ENCODE results near the gene CSNK1E. TPM values are rescaled to one million over a fixed set of nuclear protein-coding genes. Genes with fewer than 3 reads are reported as not detected.
A peak's percentile ranks its signal among the peaks of the same experiment; 100 is the strongest.

Gene CSNK1E
- total and polyA plus RNA-seq, 4 donors: 37.4 to 167 (median 152) TPM

DNA sequence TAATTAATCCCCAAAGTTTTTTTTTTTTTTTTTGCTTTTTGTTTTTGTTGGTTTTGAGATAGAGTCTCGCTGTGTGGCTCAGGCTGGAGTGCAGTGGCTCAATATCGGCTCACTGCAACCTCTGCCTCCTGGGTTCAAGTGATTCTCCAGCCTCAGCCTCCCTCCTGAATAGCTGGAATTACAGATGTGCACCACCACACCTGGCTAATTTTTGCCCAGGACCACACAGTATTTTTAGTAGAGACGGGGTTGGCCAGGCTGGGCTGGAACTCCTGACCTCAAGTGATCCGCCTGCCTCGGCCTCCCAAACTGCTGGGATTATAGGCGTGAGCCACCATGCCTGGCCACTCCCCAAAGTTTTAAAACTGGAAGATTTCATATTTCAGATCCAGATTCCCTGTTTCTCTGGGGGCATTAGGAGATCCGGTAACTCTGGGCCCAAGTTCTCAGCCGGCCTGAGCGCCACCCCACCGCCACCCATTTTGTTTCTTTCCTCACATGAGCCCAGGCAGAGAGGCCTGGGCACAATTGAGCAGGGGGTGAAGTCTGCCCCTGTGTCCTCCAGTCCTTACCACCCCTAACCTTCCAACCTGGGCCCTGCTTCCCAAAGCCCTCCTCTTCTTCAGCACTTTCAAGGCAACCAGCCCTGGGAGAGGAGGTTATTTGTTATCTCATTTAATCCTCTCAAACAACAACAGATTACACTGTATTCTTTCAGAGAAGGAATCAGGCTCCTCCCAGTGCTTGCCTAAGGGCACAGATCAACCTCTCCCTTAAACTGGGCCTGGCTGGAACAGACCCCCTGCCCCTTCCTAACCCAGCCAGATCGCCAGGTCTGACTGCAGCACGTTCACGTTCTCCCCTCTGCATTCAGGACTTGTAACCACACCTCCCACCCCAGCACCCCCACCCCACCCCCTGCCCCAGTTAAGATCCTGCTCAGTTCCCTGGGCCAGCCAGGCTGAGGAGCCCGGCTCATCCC is 1.9 kb upstream of the CSNK1E start:
- no peaks in the 10 kb centered on the region for H3K27me3 ChIP-seq (ENCODE audit: control insufficient read depth in 1 of 2, insufficient read depth in 2 of 2, low read length in 1 of 2)
- intact Hi-C loops (cut with DNase I): loop anchor here (5.0 to 10.0 kb wide), 3 partner anchors 47 to 117 kb away; partner anchors contain the start of genes MAFF (in 2 of the 2) and TMEM184B (in 1 of the 2)
- H3K4me1 ChIP-seq (ENCODE audit: control insufficient read depth in 1 of 2, insufficient read depth in 2 of 2, low read length in 2 of 2): no peaks in the 10 kb centered on the region
- WGBS, 2 donors: 88 to 89% methylated on average over 14 of the region's 14 CpGs
- no peaks in the 10 kb centered on the region for H3K9me3 ChIP-seq (ENCODE audit: control insufficient read depth, low read length)
- ATAC-seq (ENCODE audit: low FRiP score) (no peak), DNase-seq (no peak)
- peak overlapping the region in 1 of 2 donors; percentile 92 for H3K27ac ChIP-seq (ENCODE audit: low read depth in 1 of 2, low read length in 2 of 2)
- H3K36me3 ChIP-seq (ENCODE audit: control insufficient read depth in 1 of 2, insufficient read depth in 2 of 2, low read length in 1 of 2): no peaks in the 10 kb centered on the region
- H3K4me3 ChIP-seq (ENCODE audit: low read length in 2 of 2): no peak overlapping the region

- Histone ChIP-seq H3K4me3 (ENCODE audit: low read length in 2 of 2) (peak overlapping the region in 1 of 2 donors; percentile 1), H3K9me3 (ENCODE audit: control insufficient read depth, low read length) (no peaks in the 10 kb centered on the region), H3K36me3 (ENCODE audit: control insufficient read depth in 1 of 2, insufficient read depth in 2 of 2, low read length in 1 of 2) (no peaks in the 10 kb centered on the region), H3K4me1 (ENCODE audit: control insufficient read depth in 1 of 2, insufficient read depth in 2 of 2, low read length in 2 of 2) (peaks cover 0 to 2% of the 10 kb centered on the region in 2 donors), H3K27ac (ENCODE audit: low read depth in 1 of 2, low read length in 2 of 2) (peak overlapping the region; percentile 77 to 92), H3K27me3 (ENCODE audit: control insufficient read depth in 1 of 2, insufficient read depth in 2 of 2, low read length in 1 of 2) (no peaks in the 10 kb centered on the region)
- ATAC-seq (ENCODE audit: low FRiP score): peak; percentile 77
- peak; percentile 88 to 90 for DNase-seq
- intact Hi-C loops (cut with DNase I): loop anchor here (2.0 to 10.0 kb wide), 4 partner anchors 45 to 116 kb away; partner anchors contain the start of genes MAFF (in 2 of the 2) and TMEM184B (in 2 of the 2)
- 4 to 6% methylated on average over 18 of the region's 18 CpGs for WGBS, 2 donors
Observed at GRCh38 chr22:38317995-38318715, 922 bp upstream of the CSNK1E start.

- WGBS, 2 donors: 0 to 1% methylated on average over 36 to 52 of the region's 52 CpGs
- Histone ChIP-seq H3K27me3 (ENCODE audit: control insufficient read depth in 1 of 2, insufficient read depth in 2 of 2, low read length in 1 of 2) (no peaks in the 10 kb centered on the region), H3K4me1 (ENCODE audit: control insufficient read depth in 1 of 2, insufficient read depth in 2 of 2, low read length in 2 of 2) (peaks cover 0 to 2% of the 10 kb centered on the region in 2 donors), H3K27ac (ENCODE audit: low read depth in 1 of 2, low read length in 2 of 2) (peak overlapping the region; percentile 94 to 95), H3K36me3 (ENCODE audit: control insufficient read depth in 1 of 2, insufficient read depth in 2 of 2, low read length in 1 of 2) (no peaks in the 10 kb centered on the region), H3K4me3 (ENCODE audit: low read length in 2 of 2) (peak overlapping the region; percentile 86 to 92), H3K9me3 (ENCODE audit: control insufficient read depth, low read length) (no peaks in the 10 kb centered on the region)
- intact Hi-C loops (cut with DNase I): loop anchor here (2.0 to 10.0 kb wide), 4 partner anchors 44 to 114 kb away; partner anchors contain the start of genes MAFF (in 2 of the 2) and TMEM184B (in 2 of the 2)
- peak; percentile 70 for ATAC-seq (ENCODE audit: low FRiP score)
- peak; percentile 81 to 88 for DNase-seq
Observed at GRCh38 chr22:38316364-38317121, 690 bp downstream of the CSNK1E start.

DNA sequence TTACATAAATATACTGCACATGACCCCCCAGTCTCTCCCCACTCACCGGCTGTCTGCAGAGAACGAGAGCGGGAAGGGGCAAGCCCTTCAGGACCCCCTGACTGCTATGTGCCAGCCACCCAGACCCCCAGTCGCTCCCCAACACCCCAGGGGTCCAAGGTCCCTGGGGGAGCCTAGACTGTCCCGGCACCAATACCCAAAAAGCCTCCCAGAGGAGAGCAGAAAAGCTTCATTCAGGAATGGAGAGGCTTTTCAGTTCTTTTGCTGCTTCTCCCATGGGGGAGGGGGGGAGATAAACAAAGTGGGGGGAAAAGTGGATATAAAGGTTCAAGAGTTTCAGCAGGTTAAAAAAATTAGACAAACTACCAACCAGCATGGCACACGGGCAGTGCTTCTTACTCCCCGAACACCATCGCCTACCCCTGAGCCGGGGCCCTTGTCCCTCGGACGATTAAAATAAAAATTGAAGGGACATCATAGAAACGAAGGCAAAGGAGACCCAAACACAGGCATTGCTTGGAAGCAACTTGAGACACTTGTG is 1.3 kb downstream of the CSNK1E start:
- intact Hi-C loops (cut with DNase I): loop anchor here (2.0 to 10.0 kb wide), 4 partner anchors 43 to 114 kb away; partner anchors contain the start of genes MAFF (in 2 of the 2) and TMEM184B (in 2 of the 2)
- Histone ChIP-seq H3K27ac (ENCODE audit: low read depth in 1 of 2, low read length in 2 of 2) (peak overlapping the region; percentile 94 to 95), H3K36me3 (ENCODE audit: control insufficient read depth in 1 of 2, insufficient read depth in 2 of 2, low read length in 1 of 2) (no peaks in the 10 kb centered on the region), H3K27me3 (ENCODE audit: control insufficient read depth in 1 of 2, insufficient read depth in 2 of 2, low read length in 1 of 2) (no peaks in the 10 kb centered on the region), H3K4me1 (ENCODE audit: control insufficient read depth in 1 of 2, insufficient read depth in 2 of 2, low read length in 2 of 2) (peaks cover 0 to 2% of the 10 kb centered on the region in 2 donors), H3K9me3 (ENCODE audit: control insufficient read depth, low read length) (no peaks in the 10 kb centered on the region), H3K4me3 (ENCODE audit: low read length in 2 of 2) (peak overlapping the region; percentile 86 to 92)
- DNase-seq: no peak
- 0 to 1% methylated on average over 12 of the region's 12 CpGs for WGBS, 2 donors
- no peak for ATAC-seq (ENCODE audit: low FRiP score)

GRCh38 chr22:38314933-38315822 is 2.1 kb downstream of the CSNK1E start:
- DNase-seq: peak in 1 of 2 donors; percentile 72
- intact Hi-C loops (cut with DNase I): loop anchor here (5.0 to 10.0 kb wide), 3 partner anchors 43 to 113 kb away; partner anchors contain the start of genes MAFF (in 2 of the 2) and TMEM184B (in 1 of the 2)
- H3K4me1 ChIP-seq (ENCODE audit: control insufficient read depth in 1 of 2, insufficient read depth in 2 of 2, low read length in 2 of 2): peaks cover 0 to 2% of the 10 kb centered on the region in 2 donors

DNA sequence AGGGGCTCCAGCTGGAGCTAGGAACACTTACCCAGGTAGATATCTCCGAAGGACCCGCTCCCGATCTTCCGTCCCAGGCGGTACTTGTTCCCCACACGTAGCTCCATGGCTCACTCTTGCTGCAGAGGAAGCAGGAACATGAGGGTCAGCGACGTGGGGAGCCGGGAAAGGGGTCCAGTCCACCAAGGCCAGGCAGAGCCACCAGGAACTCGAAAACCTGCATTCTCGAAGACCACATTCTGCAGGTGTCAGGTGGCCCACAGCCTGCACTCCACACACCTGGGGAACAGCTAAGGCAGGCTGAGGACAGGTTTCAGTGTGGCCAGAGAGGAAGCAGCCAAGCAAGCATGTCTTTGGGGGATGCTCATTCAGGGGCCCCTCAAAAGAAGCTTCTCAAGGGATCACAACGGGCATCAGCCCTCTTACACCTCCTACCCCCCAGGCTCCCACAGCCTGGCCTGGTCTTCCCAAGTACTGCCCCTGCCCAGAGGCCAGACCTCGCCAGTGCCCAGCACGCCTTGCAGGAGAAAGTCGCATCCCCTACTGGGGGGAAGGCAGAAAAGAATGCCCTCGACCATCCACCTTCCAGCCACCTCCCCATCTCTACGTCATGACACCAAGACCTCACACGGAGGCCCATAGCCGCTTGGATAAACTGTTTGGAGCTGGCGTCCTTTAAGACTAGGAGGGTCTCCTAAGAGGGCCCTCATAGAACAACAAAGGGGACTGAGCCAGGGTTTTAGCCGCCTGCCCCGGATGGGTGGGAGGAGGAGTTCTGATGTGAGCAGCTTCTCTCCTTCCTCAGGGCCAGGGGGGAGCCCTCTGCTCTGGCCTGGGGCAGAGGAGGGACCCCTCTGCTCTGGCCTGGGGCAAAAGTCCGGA is 2.9 kb downstream of the CSNK1E start:
- Histone ChIP-seq H3K4me3 (ENCODE audit: low read length in 2 of 2) (no peak overlapping the region), H3K4me1 (ENCODE audit: control insufficient read depth in 1 of 2, insufficient read depth in 2 of 2, low read length in 2 of 2) (peaks cover 0 to 2% of the 10 kb centered on the region in 2 donors), H3K27ac (ENCODE audit: low read depth in 1 of 2, low read length in 2 of 2) (peak overlapping the region; percentile 46 to 49), H3K9me3 (ENCODE audit: control insufficient read depth, low read length) (no peaks in the 10 kb centered on the region), H3K36me3 (ENCODE audit: control insufficient read depth in 1 of 2, insufficient read depth in 2 of 2, low read length in 1 of 2) (no peaks in the 10 kb centered on the region), H3K27me3 (ENCODE audit: control insufficient read depth in 1 of 2, insufficient read depth in 2 of 2, low read length in 1 of 2) (no peaks in the 10 kb centered on the region)
- 29 to 38% methylated on average over 23 of the region's 23 CpGs for WGBS, 2 donors
- ATAC-seq (ENCODE audit: low FRiP score) (no peak), DNase-seq (no peak)
- intact Hi-C loops (cut with DNase I): loop anchor here in 1 of 2 donors (10.0 kb wide), 1 partner anchor 109 kb away; the partner anchor contains the start of gene MAFF

More at GRCh38 chr22:38314933-38315822, 2.1 kb downstream of the CSNK1E start:
- ATAC-seq (ENCODE audit: low FRiP score): peak; percentile 13
- Histone ChIP-seq H3K36me3 (ENCODE audit: control insufficient read depth in 1 of 2, insufficient read depth in 2 of 2, low read length in 1 of 2) (no peaks in the 10 kb centered on the region), H3K27ac (ENCODE audit: low read depth in 1 of 2, low read length in 2 of 2) (peak overlapping the region; percentile 49 to 95), H3K9me3 (ENCODE audit: control insufficient read depth, low read length) (no peaks in the 10 kb centered on the region), H3K4me3 (ENCODE audit: low read length in 2 of 2) (peak overlapping the region; percentile 86 to 92), H3K27me3 (ENCODE audit: control insufficient read depth in 1 of 2, insufficient read depth in 2 of 2, low read length in 1 of 2) (no peaks in the 10 kb centered on the region)
- 2 to 3% methylated on average over 21 of the region's 21 CpGs for WGBS, 2 donors

All from aorta (tissue), 5 donors.